ENCODE data around the gene PLA2G4D. TPM values are rescaled to one million over a fixed set of nuclear protein-coding genes. Genes with fewer than 3 reads are reported as not detected.
A peak's percentile ranks its signal among the peaks of the same experiment; 100 is the strongest.

PLA2G4D gene
- total RNA-seq, 4 donors from 2014 or later, result not detected

GRCh38 chr15:42050484-42051255, 43.7 kb downstream of the PLA2G4D start:
- DNase-seq, result peak in 1 of 3 donors; percentile 1
- Histone ChIP-seq H3K4me1 (no peaks in the 10 kb centered on the region), H3K4me3 (no peak overlapping the region), H3K27ac (no peak overlapping the region), H3K27me3 (no peaks in the 10 kb centered on the region), H3K9me3 (no peaks in the 10 kb centered on the region), H3K36me3 (no peaks in the 10 kb centered on the region)
- TF ChIP-seq, protein P1, sequence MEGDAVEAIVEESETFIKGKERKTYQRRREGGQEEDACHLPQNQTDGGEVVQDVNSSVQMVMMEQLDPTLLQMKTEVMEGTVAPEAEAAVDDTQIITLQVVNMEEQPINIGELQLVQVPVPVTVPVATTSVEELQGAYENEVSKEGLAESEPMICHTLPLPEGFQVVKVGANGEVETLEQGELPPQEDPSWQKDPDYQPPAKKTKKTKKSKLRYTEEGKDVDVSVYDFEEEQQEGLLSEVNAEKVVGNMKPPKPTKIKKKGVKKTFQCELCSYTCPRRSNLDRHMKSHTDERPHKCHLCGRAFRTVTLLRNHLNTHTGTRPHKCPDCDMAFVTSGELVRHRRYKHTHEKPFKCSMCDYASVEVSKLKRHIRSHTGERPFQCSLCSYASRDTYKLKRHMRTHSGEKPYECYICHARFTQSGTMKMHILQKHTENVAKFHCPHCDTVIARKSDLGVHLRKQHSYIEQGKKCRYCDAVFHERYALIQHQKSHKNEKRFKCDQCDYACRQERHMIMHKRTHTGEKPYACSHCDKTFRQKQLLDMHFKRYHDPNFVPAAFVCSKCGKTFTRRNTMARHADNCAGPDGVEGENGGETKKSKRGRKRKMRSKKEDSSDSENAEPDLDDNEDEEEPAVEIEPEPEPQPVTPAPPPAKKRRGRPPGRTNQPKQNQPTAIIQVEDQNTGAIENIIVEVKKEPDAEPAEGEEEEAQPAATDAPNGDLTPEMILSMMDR (IDR thresholded peaks at IDR 0.05), result no peak
- no peak for TF ChIP-seq POLR2A (IDR thresholded peaks at IDR 0.05)

GRCh38 chr15:42048821-42049200, 45.6 kb downstream of the PLA2G4D start:
- Histone ChIP-seq H3K9me3 (no peaks in the 10 kb centered on the region), H3K36me3 (no peaks in the 10 kb centered on the region), H3K27ac (no peak overlapping the region), H3K27me3 (no peaks in the 10 kb centered on the region), H3K4me1 (no peaks in the 10 kb centered on the region), H3K4me3 (no peak overlapping the region)
- no peak for DNase-seq
- no peak for TF ChIP-seq POLR2A (IDR thresholded peaks at IDR 0.05)
- TF ChIP-seq, protein P1 (IDR thresholded peaks at IDR 0.05), result no peak

DNA sequence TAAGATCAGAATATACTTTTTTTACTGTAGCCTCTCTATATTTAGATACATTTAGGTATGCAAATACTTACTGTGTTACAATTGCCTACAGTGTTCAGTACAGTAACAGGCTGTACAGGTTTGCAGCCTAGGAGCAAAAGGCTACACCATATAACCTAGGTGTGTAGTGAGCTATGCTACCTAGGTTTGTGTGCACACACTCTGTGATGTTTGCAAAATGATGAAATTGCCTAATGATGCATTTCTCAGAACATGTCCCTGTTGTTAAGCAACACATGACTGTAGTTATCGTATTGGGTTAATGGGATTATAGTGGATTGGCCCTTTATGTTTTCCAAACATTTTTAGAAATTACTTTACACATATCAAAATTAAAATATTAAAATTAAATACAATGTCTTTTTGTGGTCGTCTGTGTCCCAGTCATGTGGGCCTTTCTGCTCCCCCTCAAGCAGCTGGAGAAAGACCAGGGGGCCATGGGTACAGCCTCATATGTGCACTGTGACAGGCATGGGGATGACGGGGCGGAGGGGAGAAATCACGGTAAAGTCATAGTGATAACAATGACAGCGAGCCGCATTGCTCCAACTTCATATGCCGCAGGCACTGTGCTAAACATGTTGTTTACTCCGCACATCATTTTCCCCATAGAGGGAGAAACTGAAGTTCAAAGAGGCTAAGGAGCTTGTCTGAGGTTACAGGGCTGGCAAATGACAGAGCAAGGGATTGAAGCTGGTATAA, 46.1 kb downstream of the PLA2G4D start:
- H3K36me3 ChIP-seq, result no peaks in the 10 kb centered on the region
- H3K4me3 ChIP-seq, result no peak overlapping the region
- DNase-seq, result no peak
- no peaks in the 10 kb centered on the region for H3K4me1 ChIP-seq
- no peaks in the 10 kb centered on the region for H3K27me3 ChIP-seq
- H3K27ac ChIP-seq, result no peak overlapping the region
- no peak for TF ChIP-seq POLR2A (IDR thresholded peaks at IDR 0.05)
- TF ChIP-seq, protein P1 (IDR thresholded peaks at IDR 0.05), result no peak
- H3K9me3 ChIP-seq, result no peaks in the 10 kb centered on the region

GRCh38 chr15:42046597-42046996, 47.8 kb downstream of the PLA2G4D start:
- Histone ChIP-seq H3K27ac (no peak overlapping the region), H3K4me1 (no peaks in the 10 kb centered on the region), H3K4me3 (no peak overlapping the region), H3K27me3 (no peaks in the 10 kb centered on the region), H3K36me3 (no peaks in the 10 kb centered on the region), H3K9me3 (no peaks in the 10 kb centered on the region)
- DNase-seq, result no peak
- TF ChIP-seq, protein P1 (IDR thresholded peaks at IDR 0.05), result no peak
- TF ChIP-seq POLR2A (IDR thresholded peaks at IDR 0.05), result no peak

GRCh38 chr15:42045211-42045615, 49.1 kb downstream of the PLA2G4D start:
- no peak for TF ChIP-seq POLR2A (IDR thresholded peaks at IDR 0.05)
- TF ChIP-seq, protein P1 (IDR thresholded peaks at IDR 0.05), result no peak
- no peak for DNase-seq
- Histone ChIP-seq H3K9me3 (no peaks in the 10 kb centered on the region), H3K4me3 (no peak overlapping the region), H3K36me3 (no peaks in the 10 kb centered on the region), H3K27me3 (no peaks in the 10 kb centered on the region), H3K4me1 (no peaks in the 10 kb centered on the region), H3K27ac (no peak overlapping the region)
